ENCODE data around the gene SIGLEC9.

Gene SIGLEC9

GRCh38 chr19:51158474-51159129 is 33.9 kb downstream of the SIGLEC9 start:
- H3K4me3 ChIP-seq (ENCODE audit: low read depth, low read length) = no peak overlapping the region
- TF ChIP-seq CTCF (IDR thresholded peaks at IDR 0.05; ENCODE audit: low read depth, low read length, missing control alignments) = peak; percentile 36
- in situ Hi-C loops (cut with HindIII; ENCODE audit: low sequenced_read_pairs) = no loop called here
- DNase-seq (ENCODE audit: low read depth) = no peak

DNA sequence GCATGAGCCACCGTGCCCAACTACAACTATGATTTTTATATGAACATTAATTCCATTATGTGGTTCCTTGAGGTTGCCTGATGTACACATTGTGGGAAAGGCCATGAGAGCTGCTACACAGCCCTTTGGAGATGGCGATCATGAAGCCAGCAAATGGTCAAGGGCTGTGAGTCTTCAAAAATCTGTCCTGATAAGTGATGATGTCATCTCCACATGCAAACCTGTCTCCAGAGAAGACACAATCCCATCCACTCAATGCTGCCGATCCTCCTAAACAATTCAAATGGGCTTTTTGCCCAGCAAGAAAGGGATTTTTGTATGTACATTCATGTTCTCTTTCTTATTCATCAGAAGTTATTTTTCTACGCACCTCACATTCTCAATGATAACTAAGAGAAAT is 35.0 kb downstream of the SIGLEC9 start:
- no peak for DNase-seq (ENCODE audit: low read depth)
- no peak for TF ChIP-seq CTCF (IDR thresholded peaks at IDR 0.05; ENCODE audit: low read depth, low read length, missing control alignments)
- H3K4me3 ChIP-seq (ENCODE audit: low read depth, low read length) = no peak overlapping the region
- in situ Hi-C loops (cut with HindIII; ENCODE audit: low sequenced_read_pairs) = no loop called here

- no peak for TF ChIP-seq CTCF (IDR thresholded peaks at IDR 0.05; ENCODE audit: low read depth, low read length, missing control alignments)
- DNase-seq (ENCODE audit: low read depth) = no peak
- in situ Hi-C loops (cut with HindIII; ENCODE audit: low sequenced_read_pairs) = no loop called here
- H3K4me3 ChIP-seq (ENCODE audit: low read depth, low read length) = no peak overlapping the region
Observed at GRCh38 chr19:51161266-51161665, 36.6 kb downstream of the SIGLEC9 start.

- no peak overlapping the region for H3K4me3 ChIP-seq (ENCODE audit: low read depth, low read length)
- no peak for DNase-seq (ENCODE audit: low read depth)
- in situ Hi-C loops (cut with HindIII; ENCODE audit: low sequenced_read_pairs) = no loop called here
- no peak for TF ChIP-seq CTCF (IDR thresholded peaks at IDR 0.05; ENCODE audit: low read depth, low read length, missing control alignments)
Observed at GRCh38 chr19:51161867-51162496, 37.3 kb downstream of the SIGLEC9 start.

GRCh38 chr19:51163257-51163656 is 38.6 kb downstream of the SIGLEC9 start:
- no peak for TF ChIP-seq CTCF (IDR thresholded peaks at IDR 0.05; ENCODE audit: low read depth, low read length, missing control alignments)
- no peak for DNase-seq (ENCODE audit: low read depth)
- in situ Hi-C loops (cut with HindIII; ENCODE audit: low sequenced_read_pairs) = no loop called here
- no peak overlapping the region for H3K4me3 ChIP-seq (ENCODE audit: low read depth, low read length)

- in situ Hi-C loops (cut with HindIII; ENCODE audit: low sequenced_read_pairs) = no loop called here
- no peak for TF ChIP-seq CTCF (IDR thresholded peaks at IDR 0.05; ENCODE audit: low read depth, low read length, missing control alignments)
- H3K4me3 ChIP-seq (ENCODE audit: low read depth, low read length) = no peak overlapping the region
- DNase-seq (ENCODE audit: low read depth) = no peak
Observed at GRCh38 chr19:51164215-51164614, 39.5 kb downstream of the SIGLEC9 start.

Data from astrocyte of the cerebellum (primary cell).